Esophagus squamous epithelium (tissue), 4 donors: ENCODE measurements around the gene EGFL7.

ENCODE experiments used
- POLR2A ChIP-seq, 4 donors: fragments of 450-650 bp; IDR thresholded peaks; one replicate each; pipeline ENCODE4 v1.6.1; 2017; ENCODE audit warnings: antibody characterized with exemption in 4 of 4, mild to moderate bottlenecking in 4 of 4, moderate library complexity in 3 of 4
- TF ChIP-seq, protein P1 (sequence below), 6 experiments: fragments of 450-650 bp in 4 of 6; fragments of 200-600 bp in 2 of 6; sonication (generic) in 2 of 6; IDR thresholded peaks; one replicate each; pipeline ENCODE4 v1.5.1; 2016 to 2019; ENCODE audit warnings: antibody characterized with exemption in 6 of 6, mild to moderate bottlenecking in 4 of 6, moderate library complexity in 4 of 6

DNA sequence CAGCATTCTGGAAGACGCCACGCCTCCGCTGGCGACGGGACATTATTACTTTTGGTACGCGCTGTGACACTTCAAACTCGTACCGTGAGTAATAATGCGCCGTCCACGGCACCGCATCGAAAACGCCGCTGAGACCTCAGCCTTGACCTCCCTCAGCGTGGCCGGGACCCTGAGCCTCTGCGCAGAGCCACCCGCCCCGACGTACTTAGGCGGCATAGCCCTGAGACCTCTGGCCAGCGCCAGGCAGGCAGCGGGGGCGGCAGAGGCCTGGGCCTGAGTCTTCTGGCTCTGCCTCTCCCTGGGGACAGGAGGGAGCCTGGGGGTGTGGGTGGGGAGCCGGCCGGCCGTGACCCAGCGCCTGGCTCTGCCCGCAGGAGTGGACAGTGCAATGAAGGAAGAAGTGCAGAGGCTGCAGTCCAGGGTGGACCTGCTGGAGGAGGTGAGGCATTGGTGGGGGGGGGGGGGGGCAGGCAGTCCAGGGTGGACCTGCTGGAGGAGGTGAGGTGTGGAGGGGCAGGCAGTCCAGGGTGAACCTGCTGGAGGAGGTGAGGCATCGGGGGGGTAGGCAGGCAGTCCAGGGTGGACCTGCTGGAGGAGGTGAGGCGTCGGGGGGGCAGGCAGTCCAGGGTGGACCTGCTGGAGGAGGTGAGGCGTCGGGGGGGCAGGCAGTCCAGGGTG, 8.0 kb downstream of the EGFL7 start:
- TF ChIP-seq, protein P1, sequence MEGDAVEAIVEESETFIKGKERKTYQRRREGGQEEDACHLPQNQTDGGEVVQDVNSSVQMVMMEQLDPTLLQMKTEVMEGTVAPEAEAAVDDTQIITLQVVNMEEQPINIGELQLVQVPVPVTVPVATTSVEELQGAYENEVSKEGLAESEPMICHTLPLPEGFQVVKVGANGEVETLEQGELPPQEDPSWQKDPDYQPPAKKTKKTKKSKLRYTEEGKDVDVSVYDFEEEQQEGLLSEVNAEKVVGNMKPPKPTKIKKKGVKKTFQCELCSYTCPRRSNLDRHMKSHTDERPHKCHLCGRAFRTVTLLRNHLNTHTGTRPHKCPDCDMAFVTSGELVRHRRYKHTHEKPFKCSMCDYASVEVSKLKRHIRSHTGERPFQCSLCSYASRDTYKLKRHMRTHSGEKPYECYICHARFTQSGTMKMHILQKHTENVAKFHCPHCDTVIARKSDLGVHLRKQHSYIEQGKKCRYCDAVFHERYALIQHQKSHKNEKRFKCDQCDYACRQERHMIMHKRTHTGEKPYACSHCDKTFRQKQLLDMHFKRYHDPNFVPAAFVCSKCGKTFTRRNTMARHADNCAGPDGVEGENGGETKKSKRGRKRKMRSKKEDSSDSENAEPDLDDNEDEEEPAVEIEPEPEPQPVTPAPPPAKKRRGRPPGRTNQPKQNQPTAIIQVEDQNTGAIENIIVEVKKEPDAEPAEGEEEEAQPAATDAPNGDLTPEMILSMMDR (IDR thresholded peaks at IDR 0.05), result no peak
- no peak for TF ChIP-seq POLR2A (IDR thresholded peaks at IDR 0.05)
